ENCODE data around the gene MAGI2. TPM values are rescaled to one million over a fixed set of nuclear protein-coding genes. Genes with fewer than 3 reads are reported as not detected.

The MAGI2 gene
- total and polyA plus RNA-seq, 2 donors (not counting 3 experiments of a cell fraction or from before 2014, with no cell fraction given), result 0.28 to 6.0 TPM

GRCh38 chr7:78609281-78609680, 844.2 kb downstream of the MAGI2 start:
- FAIRE-seq (no peak), DNase-seq (ENCODE audit: low read depth, low spot score) (no peak)
- H3K79me2 ChIP-seq (ENCODE audit: control insufficient read depth, insufficient read depth, low read length), result no peaks in the 10 kb centered on the region
- intact Hi-C loops (cut with micrococcal nuclease) (no loop called here), dilution Hi-C loops (cut with MboI; ENCODE audit: extremely low pct_ligation_motif_present, low sequenced_read_pairs) (no loop called here)
- no peaks in the 10 kb centered on the region for H3K4me1 ChIP-seq (ENCODE audit: control insufficient read depth, extremely low read depth, insufficient read depth, low read length)
- ChIA-PET CTCF (no interaction called here), POLR2A (no interaction called here)
- TF ChIP-seq EZH2 (IDR thresholded peaks at IDR 0.05; ENCODE audit: borderline replicate concordance, low read depth, low read length, severe bottlenecking) (no peak), MAX (IDR thresholded peaks at IDR 0.05; ENCODE audit: insufficient read depth, insufficient read length) (no peak), CTCF (IDR thresholded peaks at IDR 0.05; ENCODE audit: extremely low read depth in 1 of 2, insufficient read depth in 1 of 2, low read depth in 1 of 2, low read length in 2 of 2) (no peak), JUN (IDR thresholded peaks at IDR 0.05; ENCODE audit: borderline replicate concordance, insufficient read depth, insufficient read length, low read depth) (no peak), MYC (IDR thresholded peaks at IDR 0.05; ENCODE audit: low read depth, low read length) (no peak), POLR2AphosphoS5 (IDR thresholded peaks at IDR 0.05; ENCODE audit: insufficient read depth, low read depth, low read length) (no peak), GATA2 (IDR thresholded peaks at IDR 0.05; ENCODE audit: insufficient read depth, insufficient read length, low read depth, low read length) (no peak), FOS (IDR thresholded peaks at IDR 0.05; ENCODE audit: borderline replicate concordance, insufficient read depth, low read length) (no peak), POLR2A (IDR thresholded peaks at IDR 0.05; ENCODE audit: low read depth, low read length) (no peak)
- no peaks in the 10 kb centered on the region for H3K9me1 ChIP-seq (replicated peaks; ENCODE audit: control insufficient read depth, extremely low read depth, insufficient read depth, low read length)
- H4K20me1 ChIP-seq (replicated peaks; ENCODE audit: control insufficient read depth, extremely low read depth, insufficient read depth, low read length), result no peaks in the 10 kb centered on the region
- no peaks in the 10 kb centered on the region for H3K36me3 ChIP-seq (ENCODE audit: control insufficient read depth in 2 of 2, extremely low read depth in 1 of 2, insufficient read depth in 2 of 2, low read length in 2 of 2)
- H3K27ac ChIP-seq (ENCODE audit: insufficient read depth, low read depth, low read length), result no peak overlapping the region
- H3K9ac ChIP-seq (replicated peaks; ENCODE audit: extremely low read depth, insufficient read depth, low read length), result no peak overlapping the region
- no peaks in the 10 kb centered on the region for H3K9me3 ChIP-seq (replicated peaks; ENCODE audit: control insufficient read depth, insufficient read depth, low read length)
- no peak overlapping the region for H2AFZ ChIP-seq (ENCODE audit: low read depth, low read length)
- H3K27me3 ChIP-seq (ENCODE audit: control insufficient read depth in 2 of 2, insufficient read depth in 2 of 2, low read length in 2 of 2), result no peaks in the 10 kb centered on the region
- no peak overlapping the region for H3K4me3 ChIP-seq (replicated peaks in 1 of 3; ENCODE audit: insufficient read depth in 1 of 3, low read depth in 1 of 3, low read length in 3 of 3)
- no peak overlapping the region for H3K4me2 ChIP-seq (ENCODE audit: insufficient read depth, low read length)
- BruUV-seq (replicated peaks), result no TSS peak
